B cell (primary cell): Measurements from ENCODE around the gene SRP54. TPM values are rescaled to one million over a fixed set of nuclear protein-coding genes. Genes with fewer than 3 reads are reported as not detected.

ENCODE experiments used
- ATAC-seq: fragments of 200-7000 bp; cut with Tn5 transposase; one replicate; pipeline ENCODE4 v1.10.0; 2021; ENCODE audit warnings: low read depth, mild to moderate bottlenecking, moderate number of reproducible peaks, moderate library complexity
- CTCF ChIA-PET: fragments of 350-600 bp; sonication (Branson Sonifier 250); formaldehyde crosslinking; loops from one replicate; lab custom pipeline; 2021; ENCODE audit warnings: antibody characterized with exemption, inconsistent platforms; lab: Charles Lee
- POLR2A ChIA-PET: fragments of 350-600 bp; sonication (Branson Sonifier 250); formaldehyde crosslinking; loops from one replicate; lab custom pipeline; 2021; ENCODE audit warnings: antibody characterized with exemption; lab: Charles Lee
- DNase-seq: peaks from one replicate; pipeline ENCODE4 v3.0.0; 2013
- H2AFZ ChIP-seq: 2 replicates; pipeline ENCODE4 v1.6.1; 2012; ENCODE audit warnings: mild to moderate bottlenecking, low read depth, low read length; ENCODE audit not compliant: insufficient read depth, poor library complexity, severe bottlenecking
- H3K27ac ChIP-seq, 2 donors: 1 replicate in 1 of 2; 2 replicates in 1 of 2; pipeline ENCODE4 v1.5.1; 2012 to 2013; ENCODE audit warnings: low read length in 2 of 2, mild to moderate bottlenecking in 2 of 2, moderate library complexity in 1 of 2
- H3K27me3 ChIP-seq, 4 experiments: fragments of 200-600 bp in 1 of 4; sonication (generic) in 1 of 4; replicated peaks in 1 of 4; 1 replicate in 2 of 4; 2 replicates in 2 of 4; pipeline versions ENCODE4 v1.6.1 to v1.7.0; 2013 to 2016; ENCODE audit warnings: low read length in 3 of 4, mild to moderate bottlenecking in 2 of 4, mixed read lengths in 1 of 4, moderate library complexity in 1 of 4; ENCODE audit not compliant: insufficient read depth in 4 of 4, control insufficient read depth in 3 of 4; ENCODE audit errors: control extremely low read depth in 1 of 4
- H3K36me3 ChIP-seq, 2 experiments: replicated peaks in 1 of 2; 1 replicate in 1 of 2; 2 replicates in 1 of 2; pipeline versions ENCODE4 v1.6.1 to v1.7.1; 2013; ENCODE audit warnings: low read length in 1 of 2; ENCODE audit not compliant: insufficient read depth in 2 of 2, control insufficient read depth in 1 of 2; ENCODE audit errors: control extremely low read depth in 1 of 2, extremely low read depth in 1 of 2
- H3K4me1 ChIP-seq, 2 donors: fragments of 200-600 bp in 1 of 2; sonication (generic) in 1 of 2; 1 replicate in 1 of 2; 2 replicates in 1 of 2; pipeline versions ENCODE4 v1.5.1 to v1.6.1; 2013 to 2017; ENCODE audit warnings: low read length in 2 of 2; ENCODE audit not compliant: control insufficient read depth in 2 of 2, insufficient read depth in 2 of 2
- H3K4me2 ChIP-seq: replicated peaks from 2 replicates; pipeline ENCODE3; 2012; ENCODE audit warnings: mild to moderate bottlenecking, low read depth, low read length; ENCODE audit not compliant: poor library complexity, severe bottlenecking
- H3K4me3 ChIP-seq, 5 experiments: fragments of 200-600 bp in 1 of 5; sonication (generic) in 1 of 5; 1 replicate in 3 of 5; 2 replicates in 2 of 5; pipeline versions ENCODE4 v1.5.1 to v1.7.0; 2011 to 2016; ENCODE audit warnings: low read length in 4 of 5, mild to moderate bottlenecking in 4 of 5, low read depth in 2 of 5, control low read depth in 1 of 5, moderate library complexity in 1 of 5; ENCODE audit not compliant: insufficient read depth in 1 of 5; ENCODE audit errors: control extremely low read depth in 1 of 5, extremely low read depth in 1 of 5
- H3K79me2 ChIP-seq: fragments of 200-600 bp; sonication (generic); one replicate; pipeline ENCODE4 v1.6.0; 2016; ENCODE audit warnings: low read length; ENCODE audit not compliant: control insufficient read depth, insufficient read depth
- H3K9ac ChIP-seq: fragments of 200-600 bp; sonication (generic); 2 replicates; pipeline ENCODE4 v1.6.1; 2017; ENCODE audit warnings: mild to moderate bottlenecking, low read length, moderate library complexity
- H3K9me3 ChIP-seq, 3 donors: one replicate each; pipeline versions ENCODE4 v1.6.1 to v1.7.1; 2013; ENCODE audit warnings: low read length in 2 of 3; ENCODE audit not compliant: control insufficient read depth in 2 of 3, insufficient read depth in 1 of 3; ENCODE audit errors: control extremely low read depth in 1 of 3
- H4K20me1 ChIP-seq: 2 replicates; pipeline ENCODE4 v1.6.0; 2012; ENCODE audit warnings: mild to moderate bottlenecking, low read length; ENCODE audit not compliant: insufficient read depth, control insufficient read depth, poor library complexity, severe bottlenecking
- H3K27ac Mint-ChIP-seq: one replicate; pipeline ENCODE4 v1.8.0; 2021; ENCODE audit warnings: mixed read lengths
- H3K27me3 Mint-ChIP-seq: one replicate; pipeline ENCODE4 v1.8.0; 2021; ENCODE audit warnings: mixed read lengths
- H3K4me1 Mint-ChIP-seq: one replicate; pipeline ENCODE4 v1.8.0; 2021; ENCODE audit warnings: mixed read lengths
- H3K4me3 Mint-ChIP-seq: one replicate; pipeline ENCODE4 v1.8.0; 2021; ENCODE audit warnings: mixed read lengths
- H3K9me3 Mint-ChIP-seq: one replicate; pipeline ENCODE4 v1.8.0; 2022; ENCODE audit warnings: mixed read lengths; ENCODE audit not compliant: insufficient read depth
- EZH2 ChIP-seq: IDR thresholded peaks from 2 replicates; pipeline ENCODE4 v1.6.1; 2012; ENCODE audit warnings: borderline replicate concordance, low read depth, mild to moderate bottlenecking, moderate library complexity, low read length; ENCODE audit not compliant: insufficient read depth, poor library complexity, severe bottlenecking
- WGBS: methylation state at CpG from one replicate; pipeline ENCODE4 v1.1.5; 2013; ENCODE audit warnings: missing lambda C conversion rate; ENCODE audit not compliant: insufficient coverage; 5-methylcytosine and 5-hydroxymethylcytosine counted together
- intact Hi-C: fragments of 100-400 bp; cut with micrococcal nuclease; formaldehyde crosslinking; loops from one replicate; pipeline ENCODE4 v1.10.0; 2022
- polyA minus RNA-seq: library from RNA; depleted of rRNA, polyadenylated mRNA; stranded (reverse); fragments of >200 nt; gene quantifications from 2 replicates; pipeline ENCODE4 v1.2.3, GENCODE V29; 2012
- polyA plus RNA-seq: library from polyadenylated mRNA; depleted of rRNA; stranded (reverse); fragments of >200 nt; gene quantifications from 2 replicates; pipeline ENCODE4 v1.2.3, GENCODE V29; 2012
- total RNA-seq, 2 donors: library from RNA; stranded (reverse); fragments of 120-200 nt in 1 of 2; gene quantifications; 1 replicate in 1 of 2; 2 replicates in 1 of 2; pipeline versions ENCODE4 v1.2.3 to v1.2.4, GENCODE V29; 2013 to 2022
- TF ChIP-seq, protein P1 (sequence below): fragments of 200-600 bp; IDR thresholded peaks from one replicate; pipeline ENCODE4 v1.8.0; 2022; ENCODE audit warnings: antibody characterized with exemption, mild to moderate bottlenecking

The SRP54 gene
- total RNA-seq (54.9 and 59.5 TPM in 2 replicates), polyA plus RNA-seq (18.4 and 31.4 TPM in 2 replicates), polyA minus RNA-seq (24.4 and 25.4 TPM in 2 replicates)
- total RNA-seq (2013), result 56.5 TPM

DNA sequence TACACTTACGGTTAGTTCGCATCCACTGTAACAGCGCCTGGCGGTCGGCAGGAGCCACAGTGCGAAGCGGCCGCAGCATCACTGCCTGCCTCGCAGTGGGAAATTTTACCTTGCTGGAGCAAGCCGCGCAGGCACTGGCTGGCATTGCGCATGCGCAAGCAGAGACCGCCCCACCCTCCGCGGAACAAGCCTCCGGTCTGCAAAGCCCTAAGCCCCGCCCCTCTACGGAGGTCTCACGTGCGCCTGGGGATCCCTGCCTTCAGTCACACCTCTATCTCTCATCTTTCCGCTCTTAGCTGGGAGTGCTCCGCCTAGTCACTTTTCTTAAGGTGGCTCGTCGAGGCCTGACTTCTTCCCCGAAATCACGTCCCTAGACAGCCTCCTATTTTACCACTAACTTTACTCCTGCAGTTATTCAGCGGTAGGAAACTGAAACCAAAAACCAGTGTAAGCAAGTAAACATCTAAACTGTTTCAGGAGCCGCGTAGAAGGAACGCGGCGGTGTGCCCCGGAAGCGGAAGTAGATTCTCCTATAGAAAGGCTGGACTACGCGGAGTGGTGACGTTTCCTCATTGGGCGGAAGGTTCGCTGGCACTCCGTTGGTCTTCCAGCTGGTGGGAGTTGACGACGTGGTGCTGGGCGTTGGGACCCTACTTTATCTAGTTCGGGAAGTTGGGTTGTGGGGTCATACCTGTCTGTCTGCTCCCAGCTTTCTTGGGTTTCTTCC, at the start of gene SRP54:
Gene SRP54 (plus strand): TSS at position 572 of the 727 bp plus-strand sequence. CDS start 13,718 bp downstream, outside the sequence.
- Histone ChIP-seq H2AFZ (peak within 1 kb of the TSS; percentile 92), H3K4me2 (peak within 1 kb of the TSS; percentile 90), H4K20me1 (peaks cover 7% of the 10 kb centered on the region), H3K27ac (peak within 1 kb of the TSS; percentile 95 to 97), H3K4me1 (peaks cover 25 to 26% of the 10 kb centered on the region in 2 donors), H3K79me2 (peaks cover 82% of the 10 kb centered on the region), H3K4me3 (peak within 1 kb of the TSS; percentile 71 to 99 (median 95)), H3K9ac (peak within 1 kb of the TSS; percentile 96), H3K36me3 (no peaks in the 10 kb centered on the region), H3K27me3 (no peaks in the 10 kb centered on the region), H3K9me3 (no peaks in the 10 kb centered on the region)
- no peaks in the 10 kb centered on the region for H3K27me3 Mint-ChIP-seq
- DNase-seq (peak; percentile 99), ATAC-seq (peak; percentile 91)
- no peak within 1 kb of the TSS for H3K4me3 Mint-ChIP-seq
- ChIA-PET CTCF (interaction anchor here (0.9 to 2.9 kb wide), 5 partner anchors 64 to 839 kb away, joined by 3 to 15 read pairs (median 4); partner anchors contain the start of genes FAM177A1 and PRORP), POLR2A (interaction anchor here (0.6 to 3.1 kb wide), 10 partner anchors 13 to 422 kb away, joined by 4 to 22 read pairs (median 7); partner anchors contain the start of genes CFL2, FAM177A1, NFKBIA and PPP2R3C)
- TF ChIP-seq, protein P1, sequence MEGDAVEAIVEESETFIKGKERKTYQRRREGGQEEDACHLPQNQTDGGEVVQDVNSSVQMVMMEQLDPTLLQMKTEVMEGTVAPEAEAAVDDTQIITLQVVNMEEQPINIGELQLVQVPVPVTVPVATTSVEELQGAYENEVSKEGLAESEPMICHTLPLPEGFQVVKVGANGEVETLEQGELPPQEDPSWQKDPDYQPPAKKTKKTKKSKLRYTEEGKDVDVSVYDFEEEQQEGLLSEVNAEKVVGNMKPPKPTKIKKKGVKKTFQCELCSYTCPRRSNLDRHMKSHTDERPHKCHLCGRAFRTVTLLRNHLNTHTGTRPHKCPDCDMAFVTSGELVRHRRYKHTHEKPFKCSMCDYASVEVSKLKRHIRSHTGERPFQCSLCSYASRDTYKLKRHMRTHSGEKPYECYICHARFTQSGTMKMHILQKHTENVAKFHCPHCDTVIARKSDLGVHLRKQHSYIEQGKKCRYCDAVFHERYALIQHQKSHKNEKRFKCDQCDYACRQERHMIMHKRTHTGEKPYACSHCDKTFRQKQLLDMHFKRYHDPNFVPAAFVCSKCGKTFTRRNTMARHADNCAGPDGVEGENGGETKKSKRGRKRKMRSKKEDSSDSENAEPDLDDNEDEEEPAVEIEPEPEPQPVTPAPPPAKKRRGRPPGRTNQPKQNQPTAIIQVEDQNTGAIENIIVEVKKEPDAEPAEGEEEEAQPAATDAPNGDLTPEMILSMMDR, result no peak
- no peak for TF ChIP-seq EZH2
- H3K4me1 Mint-ChIP-seq, result peaks cover 23% of the 10 kb centered on the region
- intact Hi-C loops, result loop anchor here (1.0 to 5.0 kb wide), 11 partner anchors 64 to 844 kb away; partner anchors contain the start of genes BRMS1L, EAPP, FAM177A1 and NFKBIA
- H3K9me3 Mint-ChIP-seq, result no peaks in the 10 kb centered on the region
- WGBS, result under 1% methylated on average over 45 of the region's 45 CpGs
- no peak within 1 kb of the TSS for H3K27ac Mint-ChIP-seq

DNA sequence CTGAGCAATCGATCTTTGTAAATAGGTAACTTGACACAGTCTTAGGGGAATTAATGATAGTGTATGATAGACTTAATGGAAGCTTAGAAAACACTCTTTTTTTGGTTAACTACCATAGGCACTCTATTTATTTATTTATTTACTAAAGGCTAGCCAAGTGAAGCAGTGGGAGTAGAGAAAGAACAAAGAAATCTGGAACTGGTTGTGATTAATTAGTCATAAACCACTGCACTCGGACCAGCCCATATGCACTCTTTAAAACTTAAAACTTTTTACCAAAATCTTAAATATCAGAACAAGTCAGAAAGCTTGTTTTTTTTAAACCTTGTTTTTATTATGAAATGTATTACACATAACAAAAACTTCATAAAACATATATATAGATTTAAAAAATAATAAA, 49.5 kb upstream of the SRP54 start:
- intact Hi-C loops, result no loop called here
- Histone ChIP-seq H3K27me3 (no peaks in the 10 kb centered on the region), H4K20me1 (no peaks in the 10 kb centered on the region), H2AFZ (no peak overlapping the region), H3K4me3 (no peak overlapping the region), H3K4me2 (no peak overlapping the region), H3K9ac (no peak overlapping the region), H3K79me2 (no peaks in the 10 kb centered on the region), H3K9me3 (no peaks in the 10 kb centered on the region), H3K4me1 (peaks cover 8 to 12% of the 10 kb centered on the region in 2 donors), H3K27ac (no peak overlapping the region), H3K36me3 (no peaks in the 10 kb centered on the region)
- H3K4me3 Mint-ChIP-seq, result no peak overlapping the region
- DNase-seq (no peak), ATAC-seq (no peak)
- POLR2A ChIA-PET, result no interaction called here
- no peaks in the 10 kb centered on the region for H3K27me3 Mint-ChIP-seq
- H3K4me1 Mint-ChIP-seq, result peaks cover 14% of the 10 kb centered on the region
- TF ChIP-seq, protein P1, result no peak
- TF ChIP-seq EZH2, result no peak
- CTCF ChIA-PET, result interaction anchor here (0.7 kb wide), 1 partner anchor 272 kb away, joined by 4 read pairs; no protein-coding TSS in a partner anchor
- no peaks in the 10 kb centered on the region for H3K9me3 Mint-ChIP-seq
- no CpG with 5 or more reads among the region's 2 CpGs for WGBS
- H3K27ac Mint-ChIP-seq, result no peak overlapping the region
